22Rv1 (cell line): ENCODE data around the gene MEGF11.

Source experiments
- ZFX ChIP-seq: fragments of 450-650 bp; IDR thresholded peaks from 2 replicates; pipeline ENCODE4 v1.6.1; 2017; ENCODE audit warnings: antibody characterized with exemption, borderline replicate concordance
- TF ChIP-seq, protein P1 (sequence below): fragments of 450-650 bp; IDR thresholded peaks from 2 replicates; pipeline ENCODE4 v1.5.1; 2017; ENCODE audit warnings: mild to moderate bottlenecking

DNA sequence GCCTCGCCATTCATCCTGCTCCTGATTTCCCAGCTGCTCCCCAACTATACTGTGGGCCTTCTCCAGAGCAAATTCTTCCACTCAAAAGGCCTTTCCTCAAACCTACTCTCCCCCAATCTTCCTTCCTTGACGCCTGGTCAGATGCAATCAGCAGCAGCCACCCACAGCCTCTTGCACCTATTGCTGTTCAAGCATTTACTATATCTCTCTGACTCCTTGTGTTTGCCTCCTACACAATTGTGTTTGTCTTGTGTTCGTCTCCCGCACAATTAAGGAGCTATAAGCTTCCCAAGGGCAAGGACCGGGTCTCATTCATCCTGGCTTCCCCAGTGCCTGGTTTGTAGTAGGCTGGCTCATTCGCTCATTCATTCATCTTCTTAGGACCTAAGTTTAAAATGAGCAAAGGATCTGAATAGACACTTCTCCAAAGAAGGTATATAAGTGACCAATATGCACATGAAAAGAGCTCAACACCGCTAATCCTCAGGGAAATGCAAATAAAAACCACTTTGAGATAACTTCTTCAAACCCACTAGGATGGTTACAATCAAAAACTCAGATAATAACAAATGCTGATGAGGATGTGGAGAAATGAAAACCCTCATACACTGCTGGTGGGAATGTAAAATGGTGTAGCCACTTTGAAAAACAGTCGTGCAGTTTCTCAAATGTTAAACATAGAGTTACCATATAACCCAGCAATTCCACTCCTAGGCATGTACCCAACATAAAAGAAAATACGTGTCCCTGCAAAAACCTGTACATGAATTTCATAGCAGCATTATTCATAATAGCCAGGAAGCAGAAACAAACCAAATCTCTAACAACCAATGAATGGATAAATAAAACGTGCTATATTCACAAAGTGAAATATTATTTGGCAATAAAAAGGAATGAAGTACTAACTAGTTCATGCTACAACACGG is 31.0 kb downstream of the MEGF11 start:
- TF ChIP-seq, protein P1, sequence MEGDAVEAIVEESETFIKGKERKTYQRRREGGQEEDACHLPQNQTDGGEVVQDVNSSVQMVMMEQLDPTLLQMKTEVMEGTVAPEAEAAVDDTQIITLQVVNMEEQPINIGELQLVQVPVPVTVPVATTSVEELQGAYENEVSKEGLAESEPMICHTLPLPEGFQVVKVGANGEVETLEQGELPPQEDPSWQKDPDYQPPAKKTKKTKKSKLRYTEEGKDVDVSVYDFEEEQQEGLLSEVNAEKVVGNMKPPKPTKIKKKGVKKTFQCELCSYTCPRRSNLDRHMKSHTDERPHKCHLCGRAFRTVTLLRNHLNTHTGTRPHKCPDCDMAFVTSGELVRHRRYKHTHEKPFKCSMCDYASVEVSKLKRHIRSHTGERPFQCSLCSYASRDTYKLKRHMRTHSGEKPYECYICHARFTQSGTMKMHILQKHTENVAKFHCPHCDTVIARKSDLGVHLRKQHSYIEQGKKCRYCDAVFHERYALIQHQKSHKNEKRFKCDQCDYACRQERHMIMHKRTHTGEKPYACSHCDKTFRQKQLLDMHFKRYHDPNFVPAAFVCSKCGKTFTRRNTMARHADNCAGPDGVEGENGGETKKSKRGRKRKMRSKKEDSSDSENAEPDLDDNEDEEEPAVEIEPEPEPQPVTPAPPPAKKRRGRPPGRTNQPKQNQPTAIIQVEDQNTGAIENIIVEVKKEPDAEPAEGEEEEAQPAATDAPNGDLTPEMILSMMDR, result no peak
- TF ChIP-seq ZFX, result no peak
